Activated CD4-positive, CD25-positive, alpha-beta regulatory T cell treated with anti-CD3 and anti-CD28 coated beads, Interleukin-2, amount 50 U/mL, for 24 hours (primary cell): Measurements from ENCODE around the gene AQP12A.
"Not testable (repeated sequence)": the region's sequence is repeated elsewhere in the genome, so short reads cannot be mapped to it uniquely, and the experiment has no call there.

ENCODE experiments used
- ATAC-seq, 2 donors: fragments of 150-1000 bp; cut with Tn5 transposase; one replicate each; pipeline ENCODE4 v1.10.0; 2021; ENCODE audit warnings: mild to moderate bottlenecking in 1 of 2, moderate library complexity in 1 of 2

The AQP12A gene

DNA sequence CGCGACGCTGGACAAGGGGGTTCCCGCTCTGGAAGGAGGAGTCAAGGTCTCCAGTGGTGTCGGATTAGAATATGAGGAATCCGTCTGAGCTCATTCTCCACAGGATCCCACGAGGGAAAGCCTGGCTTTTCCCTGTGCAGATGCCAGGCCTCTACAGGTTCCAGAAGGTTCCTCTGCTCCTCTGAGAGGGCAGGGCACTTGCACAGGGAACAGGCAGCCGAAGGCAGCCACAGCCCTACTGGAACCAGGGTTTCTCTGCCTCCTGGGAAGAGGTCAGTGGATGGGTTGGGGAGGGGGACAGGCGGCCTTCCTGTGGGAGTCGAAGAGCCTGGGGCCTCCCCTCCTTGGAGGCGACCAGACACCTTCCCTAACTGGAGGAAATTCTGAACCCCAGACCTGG, 1.7 kb upstream of the AQP12A start:
- ATAC-seq, result no peak

GRCh38 chr2:240690421-240691074, 1.1 kb upstream of the AQP12A start:
- peak in 1 of 2 donors; percentile 9 for ATAC-seq

DNA sequence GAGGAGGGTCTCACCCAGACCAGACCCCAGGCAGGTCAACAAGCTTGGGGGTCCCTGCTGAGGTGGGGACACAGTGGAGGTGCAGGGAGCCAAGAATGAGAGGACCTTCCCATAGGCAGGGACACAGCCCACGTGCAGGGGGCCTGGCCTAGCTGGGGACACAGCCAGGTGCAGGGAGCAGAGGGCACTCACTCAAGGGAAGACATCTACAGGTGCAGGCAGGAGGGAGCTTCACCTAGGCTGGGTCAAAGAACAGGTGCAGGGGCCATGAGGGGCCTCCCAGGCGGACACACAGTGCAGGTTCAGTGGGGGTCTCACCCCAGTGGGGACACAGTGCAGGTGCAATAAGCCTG, 615 bp upstream of the AQP12A start:
- ATAC-seq, result not testable (repeated sequence)

DNA sequence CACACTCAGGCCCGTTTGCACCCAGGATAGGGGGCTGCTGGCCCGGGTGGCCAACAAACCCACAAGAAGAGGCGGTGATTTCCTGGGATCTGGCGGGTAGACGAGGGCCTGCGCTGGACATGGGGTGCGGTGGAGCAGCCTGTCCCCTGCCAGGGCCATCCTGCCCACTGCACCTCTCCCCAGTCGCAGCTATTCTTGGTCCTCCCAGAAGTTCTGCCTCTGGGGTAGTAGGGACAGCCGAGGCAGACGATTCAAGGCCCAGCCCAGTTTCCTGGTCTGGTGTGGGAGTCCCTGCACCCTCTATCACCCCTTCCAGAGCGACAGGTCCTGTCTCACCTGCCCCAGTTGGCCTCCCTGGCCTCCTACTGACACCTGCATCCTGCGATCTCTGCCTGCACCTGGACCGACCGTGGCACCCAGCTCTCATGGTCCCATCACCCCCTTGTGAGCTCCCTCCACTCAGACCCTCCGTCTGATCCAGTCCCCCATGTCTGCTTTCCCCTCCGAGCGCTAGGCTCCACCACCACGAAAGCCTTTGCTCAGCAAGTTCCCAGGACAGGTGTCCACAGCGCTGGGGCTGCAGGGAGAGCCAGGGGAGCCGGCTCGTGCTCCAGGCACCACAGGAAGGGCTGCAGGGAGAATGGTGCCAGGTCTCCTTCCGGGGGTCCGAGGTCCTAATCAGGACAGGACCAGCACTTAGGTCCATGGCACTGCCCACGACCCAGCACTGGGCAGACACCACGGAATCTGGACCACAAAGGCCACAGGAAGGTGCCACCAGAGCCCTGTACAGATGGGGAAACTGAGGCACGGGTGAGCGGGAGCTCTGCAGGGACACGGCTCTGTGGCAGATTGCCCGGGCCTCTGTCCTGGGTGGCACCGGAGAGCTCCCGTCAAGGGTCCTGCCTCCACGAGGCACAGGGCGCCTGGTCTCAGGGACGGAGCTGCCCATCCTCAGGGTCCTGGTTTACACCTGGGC, 1.2 kb downstream of the AQP12A start:
- not testable (repeated sequence) for ATAC-seq

GRCh38 chr2:240694304-240694703, 2.6 kb downstream of the AQP12A start:
- not testable (repeated sequence) for ATAC-seq

- not testable (repeated sequence) for ATAC-seq
These were observed 3.9 kb downstream of the AQP12A start for GRCh38 chr2:240695593-240695992.

GRCh38 chr2:240696469-240696868, 4.8 kb downstream of the AQP12A start:
- ATAC-seq, result not testable (repeated sequence)

GRCh38 chr2:240698852-240699561, 7.3 kb downstream of the AQP12A start:
- not testable (repeated sequence) for ATAC-seq

DNA sequence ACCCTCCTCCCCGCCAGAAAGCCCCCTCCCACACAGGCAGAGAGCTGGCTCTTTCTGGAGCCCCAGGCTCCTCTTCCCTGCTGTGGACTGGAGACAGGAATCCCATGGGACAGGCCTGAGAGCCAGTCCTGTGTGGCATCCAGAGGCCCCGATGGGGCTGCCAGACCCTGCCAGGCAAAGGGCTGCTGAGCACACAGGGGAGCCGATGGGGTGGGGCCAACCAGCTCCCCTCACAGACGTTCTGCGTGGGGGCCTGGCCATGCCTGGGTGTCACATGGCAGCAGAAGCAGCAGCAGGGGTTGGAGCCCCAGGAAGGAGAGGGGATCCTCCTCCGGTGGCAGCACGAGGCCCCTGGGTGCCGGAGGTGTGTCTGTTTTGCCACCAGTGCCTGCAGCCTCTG, 8.2 kb downstream of the AQP12A start:
- ATAC-seq, result not testable (repeated sequence)

DNA sequence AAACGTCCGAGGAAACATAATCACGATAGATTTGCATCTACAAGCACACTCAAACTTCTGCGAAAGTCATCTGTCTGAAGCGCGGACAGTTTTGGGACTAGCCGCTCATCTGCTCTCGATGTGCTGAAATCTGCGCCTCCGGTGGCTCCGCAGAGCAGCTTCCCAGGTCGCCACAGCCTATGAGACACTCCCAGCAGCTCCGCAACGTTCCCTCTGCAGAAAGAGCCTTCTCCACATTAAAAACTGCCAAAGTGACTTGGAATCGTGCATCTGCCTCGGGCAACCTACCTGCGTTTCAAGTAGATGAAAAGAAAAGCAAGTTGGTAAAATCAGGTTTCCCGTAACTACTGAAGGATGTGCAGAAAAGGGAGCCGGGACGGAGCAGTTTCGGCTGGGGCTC, 8.9 kb downstream of the AQP12A start:
- ATAC-seq, result not testable (repeated sequence)

DNA sequence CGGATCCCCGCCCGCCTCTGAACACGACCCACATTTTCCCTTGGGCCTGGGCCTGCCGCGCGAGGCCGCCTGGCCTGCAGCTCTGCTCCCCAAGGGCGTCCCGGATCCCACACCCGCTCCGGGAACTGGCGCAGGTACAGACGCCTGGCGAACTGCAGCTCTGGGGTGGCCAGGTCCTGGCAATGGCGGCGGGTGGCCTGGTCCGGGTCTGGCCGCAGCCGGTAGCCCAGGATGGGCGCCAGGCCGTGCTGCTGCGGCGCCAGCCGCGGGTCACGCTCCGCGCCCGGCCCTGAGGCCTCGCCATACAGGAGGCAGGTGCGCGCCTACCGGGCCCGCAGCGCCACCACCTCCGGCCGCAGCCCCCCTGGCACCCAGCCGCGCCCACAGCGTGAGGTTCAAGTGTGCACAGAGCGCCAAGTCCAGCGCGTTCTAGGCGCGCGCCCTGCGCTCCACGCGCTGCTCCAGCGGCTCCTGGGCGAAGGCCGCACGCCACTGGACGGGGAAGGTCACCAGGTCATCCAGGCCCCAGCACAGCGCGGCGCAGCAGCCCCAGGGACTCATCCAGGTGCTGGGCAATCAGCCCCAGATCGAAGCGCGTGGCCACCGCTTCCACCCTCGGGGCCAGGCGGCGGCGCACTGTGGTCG, 9.5 kb downstream of the AQP12A start:
- no peak for ATAC-seq

- ATAC-seq, result no peak
These were observed 10.3 kb downstream of the AQP12A start for GRCh38 chr2:240701736-240702639.

GRCh38 chr2:240702640-240703011, 11.0 kb downstream of the AQP12A start:
- ATAC-seq, result no peak

DNA sequence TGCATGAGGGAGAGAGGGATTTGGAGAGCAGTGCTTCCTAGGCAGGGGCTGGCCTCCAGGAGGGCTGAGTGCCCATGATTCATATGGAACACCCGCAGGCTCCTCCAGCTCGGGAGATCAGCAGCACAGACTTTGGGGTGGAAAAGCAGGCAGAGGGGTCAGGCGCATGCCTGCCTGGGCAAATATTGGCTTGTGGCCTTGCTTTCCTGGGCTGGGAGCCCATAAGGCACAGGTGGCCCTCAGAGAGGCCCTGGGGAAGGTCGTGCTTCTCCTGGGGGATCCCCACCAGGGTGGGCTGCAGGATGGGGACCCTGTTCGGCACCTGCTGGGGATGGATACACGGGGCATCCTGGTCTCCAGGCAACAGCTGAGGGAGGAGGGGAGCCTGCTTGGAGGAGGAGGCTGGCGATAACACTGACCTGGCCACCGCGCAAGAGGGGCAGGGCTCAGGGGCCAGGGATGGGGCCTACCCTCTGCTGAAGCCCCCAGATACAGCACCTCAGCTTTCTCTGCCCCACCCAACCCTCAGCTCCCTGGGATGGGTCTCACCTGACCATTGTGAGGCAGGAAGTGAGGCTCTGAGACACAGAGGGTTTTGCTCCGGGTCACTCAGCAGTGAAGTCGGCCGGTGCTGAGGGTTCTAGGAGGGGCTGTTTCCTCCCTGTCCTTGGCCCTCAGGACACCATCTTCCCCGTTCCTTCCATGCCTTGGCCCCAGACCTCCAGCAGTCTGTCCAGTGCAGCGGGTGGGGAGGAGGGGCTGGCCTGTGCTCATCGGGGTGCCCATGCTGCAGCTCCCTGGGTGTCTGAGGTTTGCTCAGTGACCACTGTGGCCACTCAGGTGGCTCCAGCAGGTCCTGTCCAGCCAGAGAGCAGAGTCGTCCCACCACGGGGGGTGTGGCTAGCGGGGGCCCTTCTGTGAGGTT, 12.0 kb downstream of the AQP12A start:
- no peak for ATAC-seq

GRCh38 chr2:240704651-240705050, 13.0 kb downstream of the AQP12A start:
- no peak for ATAC-seq

GRCh38 chr2:240705204-240705791, 13.6 kb downstream of the AQP12A start:
- ATAC-seq, result no peak

- no peak for ATAC-seq
These were observed 15.5 kb downstream of the AQP12A start for GRCh38 chr2:240707043-240707756.

DNA sequence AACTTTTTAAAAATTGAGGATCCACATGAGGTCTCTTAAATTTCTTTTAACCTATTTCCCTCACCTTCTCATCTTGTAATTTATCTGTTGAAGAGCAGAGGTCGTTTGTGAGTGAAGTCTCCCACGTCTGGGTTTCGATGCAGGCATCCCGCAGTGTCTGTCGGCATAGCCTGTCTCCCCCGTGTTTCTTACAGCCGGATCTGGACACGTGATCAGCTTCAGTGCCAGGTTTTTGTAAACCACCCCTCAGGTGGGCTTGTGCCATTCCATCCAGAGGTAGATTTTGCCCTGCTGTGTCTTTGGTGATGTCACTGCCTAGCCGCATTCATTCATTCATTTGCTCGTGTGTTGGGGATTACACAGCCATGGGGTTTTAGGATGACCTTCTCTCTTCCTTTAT, 16.2 kb downstream of the AQP12A start:
- ATAC-seq, result no peak

DNA sequence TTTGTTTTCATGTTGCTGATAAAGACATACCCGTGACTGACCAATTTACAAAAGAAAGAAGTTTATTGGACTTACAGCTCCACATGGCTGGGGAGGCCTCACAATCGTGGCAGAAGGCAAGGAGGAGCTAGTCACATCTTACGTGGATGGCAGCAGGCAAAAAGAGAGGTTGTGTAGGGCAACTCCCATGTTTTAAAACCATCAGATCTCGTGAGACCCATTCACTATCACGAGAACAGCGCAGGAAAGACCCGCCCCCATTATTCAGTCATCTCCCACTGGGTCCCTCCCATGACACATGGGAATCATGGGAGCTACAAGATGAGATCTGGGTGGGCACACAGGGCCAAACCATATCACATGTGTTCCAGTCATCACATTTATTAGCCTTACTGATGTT, 16.8 kb downstream of the AQP12A start:
- no peak for ATAC-seq

DNA sequence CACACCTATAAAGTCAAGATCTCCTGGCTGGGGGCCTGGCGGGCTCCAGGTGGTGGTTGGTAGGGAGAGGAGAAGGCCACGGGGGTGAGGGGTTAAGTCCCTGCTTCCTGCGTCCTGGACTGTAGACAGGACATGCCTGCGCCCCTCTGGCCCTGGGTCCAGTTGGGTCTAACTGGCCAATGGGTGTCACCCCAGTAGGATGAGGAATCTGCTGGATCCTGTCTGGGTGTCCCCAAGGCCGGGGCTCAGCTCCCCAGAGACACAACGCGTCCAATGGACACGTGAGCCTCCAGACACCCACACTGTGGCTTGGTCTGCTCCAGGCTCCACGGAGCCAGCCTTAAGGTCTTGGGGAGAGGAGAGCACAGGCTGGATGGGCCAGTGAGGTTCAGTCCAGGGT, 19.6 kb downstream of the AQP12A start:
- ATAC-seq, result no peak
